HCT116 (cell line): Measurements from ENCODE around the gene GRM3. TPM values are rescaled to one million over a fixed set of nuclear protein-coding genes. Genes with fewer than 3 reads are reported as not detected.

ENCODE experiments used
- ATAC-seq: fragments of 200-7000 bp; cut with Tn5 transposase; 2 replicates; pipeline ENCODE4 v1.9.1; 2020; ENCODE audit warnings: mild to moderate bottlenecking, moderate library complexity
- BruUV-seq: library from RNA; stranded (reverse); fragments of 400-500 nt; replicated peaks from 2 replicates; lab custom pipeline; 2021; lab: Mats Ljungman, UMichigan
- CTCF ChIA-PET: fragments of 300-600 bp; sonication (Branson Sonifier 250); formaldehyde crosslinking; loops from one replicate; lab custom pipeline; 2021; ENCODE audit warnings: antibody characterized with exemption; lab: Charles Lee
- POLR2A ChIA-PET: fragments of 300-600, 350-600 bp; sonication (Branson Sonifier 250); formaldehyde crosslinking; loops from one replicate; lab custom pipeline; 2021; ENCODE audit warnings: antibody characterized with exemption; lab: Charles Lee
- RAD21 ChIA-PET, 2 experiments: fragments of 300-600 bp; sonication (Branson Sonifier 250); formaldehyde crosslinking; loops; one replicate each; lab custom pipeline; 2023; ENCODE audit warnings: low total read pairs in 2 of 2; ENCODE audit not compliant: uncharacterized antibody in 2 of 2, unreplicated experiment in 2 of 2, low non-redundant PET in 1 of 2; lab: Charles Lee
- DNase-seq: peaks from one replicate; pipeline ENCODE4 v3.0.0-alpha.2; 2010; ENCODE audit warnings: low read depth, low spot score
- H2AFZ ChIP-seq: fragments of 200-600 bp; shearing (Covaris generic), sonication (generic); 2 replicates; pipeline ENCODE4 v1.6.1; 2017; ENCODE audit warnings: low read depth, mixed run types, mixed read lengths, antibody characterized with exemption, low read length; ENCODE audit not compliant: poor library complexity, severe bottlenecking
- H3K27ac ChIP-seq: 2 replicates; pipeline ENCODE4 v1.5.1; 2012; ENCODE audit warnings: low read depth, low read length
- H3K27me3 ChIP-seq: fragments of 200-600 bp; sonication (generic); 2 replicates; pipeline ENCODE4 v1.6.1; 2016; ENCODE audit warnings: mixed run types, low read length, mixed read lengths; ENCODE audit not compliant: insufficient read depth
- H3K36me3 ChIP-seq, 2 experiments: fragments of 200-500 bp in 1 of 2; fragments of 200-600 bp in 1 of 2; sonication (Bioruptor generic) in 1 of 2; sonication (generic) in 1 of 2; 2 replicates each; pipeline versions ENCODE4 v1.5.1 to v1.6.1; 2014 to 2016; ENCODE audit warnings: low read length in 2 of 2, inconsistent platforms in 1 of 2, mixed read lengths in 1 of 2, mixed run types in 1 of 2; ENCODE audit not compliant: insufficient read depth in 2 of 2, control insufficient read depth in 1 of 2
- H3K4me1 ChIP-seq, 2 experiments: fragments of 200-600 bp in 1 of 2; sonication (generic) in 1 of 2; 2 replicates each; pipeline versions ENCODE4 v1.5.1 to v1.6.1; 2012 to 2017; ENCODE audit warnings: low read length in 2 of 2, inconsistent platforms in 1 of 2, mild to moderate bottlenecking in 1 of 2, mixed read lengths in 1 of 2, mixed run types in 1 of 2, moderate library complexity in 1 of 2; ENCODE audit not compliant: insufficient read depth in 2 of 2, control insufficient read depth in 1 of 2
- H3K4me2 ChIP-seq: fragments of 200-600 bp; sonication (generic); 2 replicates; pipeline ENCODE4 v1.6.1; 2017; ENCODE audit warnings: mixed run types, low read length, mixed read lengths
- H3K4me3 ChIP-seq, 2 experiments: fragments of 200-600 bp in 1 of 2; sonication (generic) in 1 of 2; replicated peaks in 1 of 2; 2 replicates each; pipeline ENCODE4 v1.5.1; 2011 to 2016; ENCODE audit warnings: low read length in 2 of 2, control low read depth in 1 of 2, low read depth in 1 of 2, mild to moderate bottlenecking in 1 of 2, mixed read lengths in 1 of 2, mixed run types in 1 of 2
- H3K79me2 ChIP-seq: fragments of 200-600 bp; sonication (generic); 2 replicates; pipeline ENCODE4 v1.6.1; 2017; ENCODE audit warnings: mild to moderate bottlenecking, mixed run types, low read length, moderate library complexity, mixed read lengths; ENCODE audit not compliant: insufficient read depth
- H3K9ac ChIP-seq: fragments of 200-600 bp; sonication (generic); 2 replicates; pipeline ENCODE4 v1.6.1; 2016; ENCODE audit warnings: low read length, mixed read lengths
- H3K9me2 ChIP-seq: fragments of 200-600 bp; sonication (generic), shearing (Covaris generic); 2 replicates; pipeline ENCODE4 v1.6.1; 2017; ENCODE audit warnings: mixed run types, mild to moderate bottlenecking, moderate library complexity; ENCODE audit not compliant: insufficient read depth
- H3K9me3 ChIP-seq, 2 experiments: fragments of 200-500 bp in 1 of 2; fragments of 200-600 bp in 1 of 2; sonication (Bioruptor generic) in 1 of 2; sonication (generic) in 1 of 2; 2 replicates each; pipeline ENCODE4 v1.6.1; 2014 to 2017; ENCODE audit warnings: low read length in 2 of 2, mixed read lengths in 2 of 2, inconsistent platforms in 1 of 2, low read depth in 1 of 2, mild to moderate bottlenecking in 1 of 2, mixed run types in 1 of 2, moderate library complexity in 1 of 2; ENCODE audit not compliant: control insufficient read depth in 1 of 2, insufficient read depth in 1 of 2
- H4K20me1 ChIP-seq: fragments of 200-600 bp; sonication (generic), shearing (Covaris generic); 2 replicates; pipeline ENCODE4 v1.6.1; 2017; ENCODE audit warnings: mixed run types, mild to moderate bottlenecking, moderate library complexity; ENCODE audit not compliant: insufficient read depth
- CEBPB ChIP-seq: IDR thresholded peaks from 2 replicates; pipeline ENCODE4 v1.6.1; 2012; ENCODE audit warnings: low read depth
- EGR1 ChIP-seq: IDR thresholded peaks from 2 replicates; pipeline ENCODE4 v1.6.1; 2012; ENCODE audit warnings: low read depth
- ELF1 ChIP-seq: IDR thresholded peaks from 2 replicates; pipeline ENCODE4 v1.6.1; 2012; ENCODE audit warnings: low read depth, borderline replicate concordance
- EZH2 ChIP-seq: fragments of 200-600 bp; sonication (generic); IDR thresholded peaks from 2 replicates; pipeline ENCODE4 v1.6.1; 2017; ENCODE audit warnings: antibody characterized with exemption, mixed run types
- FOSL1 ChIP-seq: IDR thresholded peaks from 2 replicates; pipeline ENCODE4 v1.6.1; 2012; ENCODE audit warnings: low read depth
- JUND ChIP-seq: IDR thresholded peaks from 2 replicates; pipeline ENCODE4 v1.6.1; 2012
- POLR2A ChIP-seq: IDR thresholded peaks from 2 replicates; pipeline ENCODE4 v1.7.0; 2011; ENCODE audit warnings: borderline replicate concordance; ENCODE audit not compliant: insufficient read depth, insufficient read length; ENCODE audit errors: extremely low read depth
- POLR2AphosphoS5 ChIP-seq: IDR thresholded peaks from 2 replicates; pipeline ENCODE4 v1.6.1; 2011; ENCODE audit warnings: mild to moderate bottlenecking, low read depth, low read length, moderate library complexity
- RAD21 ChIP-seq: IDR thresholded peaks from 2 replicates; pipeline ENCODE4 v1.6.1; 2012; ENCODE audit warnings: low read depth, mild to moderate bottlenecking
- SIN3A ChIP-seq: IDR thresholded peaks from 2 replicates; pipeline ENCODE4 v1.6.1; 2012; ENCODE audit warnings: low read depth
- SP1 ChIP-seq: IDR thresholded peaks from 2 replicates; pipeline ENCODE4 v1.6.1; 2012; ENCODE audit warnings: low read depth
- SRF ChIP-seq: IDR thresholded peaks from 2 replicates; pipeline ENCODE4 v1.6.1; 2012; ENCODE audit warnings: low read depth
- TCF7L2 ChIP-seq: IDR thresholded peaks from 2 replicates; pipeline ENCODE4 v1.7.0; 2011; ENCODE audit warnings: borderline replicate concordance, inconsistent platforms; ENCODE audit not compliant: insufficient read depth, insufficient read length; ENCODE audit errors: extremely low read depth
- YY1 ChIP-seq: IDR thresholded peaks from 2 replicates; pipeline ENCODE4 v1.6.1; 2011; ENCODE audit warnings: low read length, low read depth, moderate library complexity, mild to moderate bottlenecking; ENCODE audit not compliant: insufficient replicate concordance; ENCODE audit errors: extremely low read depth
- ZFX ChIP-seq: fragments of 450-650 bp; IDR thresholded peaks from 2 replicates; pipeline ENCODE4 v1.6.1; 2017
- ZNF274 ChIP-seq: fragments of 200-500 bp; sonication (Bioruptor generic); IDR thresholded peaks from 2 replicates; pipeline ENCODE4 v1.6.1; 2014; ENCODE audit warnings: mild to moderate bottlenecking, low read depth, low read length, inconsistent platforms
- intact Hi-C: fragments of 100-400 bp; cut with micrococcal nuclease; formaldehyde crosslinking; loops from 2 replicates; pipeline ENCODE4 v1.10.0; 2022
- total RNA-seq: library from RNA; stranded (reverse); gene quantifications from one replicate; pipeline ENCODE4 v1.2.1, GENCODE V29; 2021; ENCODE audit not compliant: unreplicated experiment
- TF ChIP-seq, protein P1 (sequence below): IDR thresholded peaks from 2 replicates; pipeline ENCODE4 v1.6.1; 2011; ENCODE audit warnings: mild to moderate bottlenecking, low read length, moderate library complexity; ENCODE audit not compliant: insufficient replicate concordance; ENCODE audit errors: extremely low read depth
- TF ChIP-seq, protein P2 (sequence below): IDR thresholded peaks from 2 replicates; pipeline ENCODE4 v1.6.1; 2012
- TF ChIP-seq, protein P3 (sequence below), 3 experiments: fragments of 200-600 bp in 1 of 3; sonication (generic) in 1 of 3; IDR thresholded peaks in 2 of 3; conservative IDR thresholded peaks in 1 of 3; 2 replicates each; pipeline ENCODE4 v1.5.1; 2012 to 2017; ENCODE audit warnings: low read depth in 2 of 3, low read length in 2 of 3, antibody characterized with exemption in 1 of 3, borderline replicate concordance in 1 of 3, control low read depth in 1 of 3, mild to moderate bottlenecking in 1 of 3, mixed read lengths in 1 of 3, mixed run types in 1 of 3, moderate library complexity in 1 of 3; ENCODE audit not compliant: insufficient read depth in 1 of 3

The GRM3 gene
- total RNA-seq, 1 experiment from 2014 or later = not detected

DNA sequence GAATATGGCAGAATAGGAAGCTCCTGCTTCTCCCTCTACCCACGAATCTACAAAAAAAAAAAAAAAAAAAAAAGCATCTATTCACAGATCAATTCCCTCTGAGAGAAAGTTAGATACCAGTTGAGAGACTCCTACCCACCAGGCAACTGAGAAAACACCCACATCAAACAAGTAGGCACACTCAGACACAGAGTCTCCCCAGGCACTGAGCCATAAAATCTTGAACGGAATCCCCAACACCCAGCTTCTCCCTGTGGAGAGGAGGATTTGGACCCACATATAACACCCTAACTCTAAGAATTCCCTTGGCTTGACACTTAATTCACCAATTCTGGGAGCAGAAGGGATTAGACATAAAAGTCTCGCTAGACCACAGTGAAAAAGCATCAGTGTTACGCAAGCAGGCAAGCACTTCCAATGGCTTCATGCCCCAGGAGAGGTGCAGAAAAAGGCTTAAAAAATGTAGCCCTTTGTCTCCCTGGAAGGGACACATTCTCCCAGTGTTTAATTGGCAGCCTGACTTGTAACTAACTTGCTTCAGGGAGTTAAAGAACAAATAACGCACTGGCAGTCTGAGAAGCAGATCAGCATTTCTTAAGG lies 223.6 kb downstream of the GRM3 start:
- CTCF ChIA-PET = no interaction called here
- H3K4me2 ChIP-seq = no peak overlapping the region
- no peaks in the 10 kb centered on the region for H3K9me2 ChIP-seq
- no peaks in the 10 kb centered on the region for H3K9me3 ChIP-seq
- H3K4me3 ChIP-seq = no peak overlapping the region
- no peaks in the 10 kb centered on the region for H3K4me1 ChIP-seq
- no peaks in the 10 kb centered on the region for H3K79me2 ChIP-seq
- H4K20me1 ChIP-seq = no peaks in the 10 kb centered on the region
- intact Hi-C loops = no loop called here
- no TSS peak for BruUV-seq
- H3K27ac ChIP-seq = no peak overlapping the region
- no peaks in the 10 kb centered on the region for H3K36me3 ChIP-seq
- TF ChIP-seq, protein P1, sequence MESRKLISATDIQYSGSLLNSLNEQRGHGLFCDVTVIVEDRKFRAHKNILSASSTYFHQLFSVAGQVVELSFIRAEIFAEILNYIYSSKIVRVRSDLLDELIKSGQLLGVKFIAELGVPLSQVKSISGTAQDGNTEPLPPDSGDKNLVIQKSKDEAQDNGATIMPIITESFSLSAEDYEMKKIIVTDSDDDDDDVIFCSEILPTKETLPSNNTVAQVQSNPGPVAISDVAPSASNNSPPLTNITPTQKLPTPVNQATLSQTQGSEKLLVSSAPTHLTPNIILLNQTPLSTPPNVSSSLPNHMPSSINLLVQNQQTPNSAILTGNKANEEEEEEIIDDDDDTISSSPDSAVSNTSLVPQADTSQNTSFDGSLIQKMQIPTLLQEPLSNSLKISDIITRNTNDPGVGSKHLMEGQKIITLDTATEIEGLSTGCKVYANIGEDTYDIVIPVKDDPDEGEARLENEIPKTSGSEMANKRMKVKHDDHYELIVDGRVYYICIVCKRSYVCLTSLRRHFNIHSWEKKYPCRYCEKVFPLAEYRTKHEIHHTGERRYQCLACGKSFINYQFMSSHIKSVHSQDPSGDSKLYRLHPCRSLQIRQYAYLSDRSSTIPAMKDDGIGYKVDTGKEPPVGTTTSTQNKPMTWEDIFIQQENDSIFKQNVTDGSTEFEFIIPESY = no peak
- TF ChIP-seq ELF1 (no peak), YY1 (no peak), FOSL1 (no peak), SIN3A (no peak), EZH2 (no peak), JUND (no peak), SRF (no peak), SP1 (no peak), ZFX (no peak), CEBPB (no peak), POLR2A (no peak), RAD21 (no peak), ZNF274 (no peak), POLR2AphosphoS5 (no peak), EGR1 (no peak), TCF7L2 (no peak)
- TF ChIP-seq, protein P2, sequence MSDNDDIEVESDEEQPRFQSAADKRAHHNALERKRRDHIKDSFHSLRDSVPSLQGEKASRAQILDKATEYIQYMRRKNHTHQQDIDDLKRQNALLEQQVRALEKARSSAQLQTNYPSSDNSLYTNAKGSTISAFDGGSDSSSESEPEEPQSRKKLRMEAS = no peak
- TF ChIP-seq, protein P3, sequence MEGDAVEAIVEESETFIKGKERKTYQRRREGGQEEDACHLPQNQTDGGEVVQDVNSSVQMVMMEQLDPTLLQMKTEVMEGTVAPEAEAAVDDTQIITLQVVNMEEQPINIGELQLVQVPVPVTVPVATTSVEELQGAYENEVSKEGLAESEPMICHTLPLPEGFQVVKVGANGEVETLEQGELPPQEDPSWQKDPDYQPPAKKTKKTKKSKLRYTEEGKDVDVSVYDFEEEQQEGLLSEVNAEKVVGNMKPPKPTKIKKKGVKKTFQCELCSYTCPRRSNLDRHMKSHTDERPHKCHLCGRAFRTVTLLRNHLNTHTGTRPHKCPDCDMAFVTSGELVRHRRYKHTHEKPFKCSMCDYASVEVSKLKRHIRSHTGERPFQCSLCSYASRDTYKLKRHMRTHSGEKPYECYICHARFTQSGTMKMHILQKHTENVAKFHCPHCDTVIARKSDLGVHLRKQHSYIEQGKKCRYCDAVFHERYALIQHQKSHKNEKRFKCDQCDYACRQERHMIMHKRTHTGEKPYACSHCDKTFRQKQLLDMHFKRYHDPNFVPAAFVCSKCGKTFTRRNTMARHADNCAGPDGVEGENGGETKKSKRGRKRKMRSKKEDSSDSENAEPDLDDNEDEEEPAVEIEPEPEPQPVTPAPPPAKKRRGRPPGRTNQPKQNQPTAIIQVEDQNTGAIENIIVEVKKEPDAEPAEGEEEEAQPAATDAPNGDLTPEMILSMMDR (IDR thresholded peaks at IDR 0.05 in 2 of 3, conservative IDR thresholded peaks at IDR 0.05 in 1 of 3; ENCODE audit: borderline replicate concordance in 1 of 3, insufficient read depth in 1 of 3, low read depth in 2 of 3, low read length in 2 of 3) = no peak
- DNase-seq = no peak
- H2AFZ ChIP-seq = no peak overlapping the region
- RAD21 ChIA-PET = no interaction called here
- no peak overlapping the region for H3K9ac ChIP-seq
- POLR2A ChIA-PET = no interaction called here
- ATAC-seq = no peak
- H3K27me3 ChIP-seq = no peaks in the 10 kb centered on the region
